Transverse colon (tissue), 4 donors: Measurements from ENCODE around the gene SEC22A. TPM values are rescaled to one million over a fixed set of nuclear protein-coding genes. Genes with fewer than 3 reads are reported as not detected.

Source experiments
- DNase-seq: peaks from one replicate; pipeline ENCODE4 v3.0.0-alpha.2; 2019
- H3K27ac ChIP-seq, 4 donors: fragments of 200-600 bp; sonication (generic); 2 replicates each; pipeline ENCODE4 v1.5.1; 2016 to 2018; ENCODE audit warnings: inconsistent platforms in 4 of 4
- H3K27me3 ChIP-seq: fragments of 200-600 bp; sonication (generic); 2 replicates; pipeline ENCODE4 v1.5.1; 2017; ENCODE audit warnings: inconsistent platforms
- H3K36me3 ChIP-seq, 4 donors: fragments of 200-600 bp; sonication (generic); 2 replicates each; pipeline ENCODE4 v1.5.1; 2017 to 2019; ENCODE audit warnings: inconsistent platforms in 4 of 4
- H3K4me1 ChIP-seq, 4 donors: fragments of 200-600 bp; sonication (generic); 2 replicates each; pipeline ENCODE4 v1.5.1; 2017 to 2020; ENCODE audit warnings: inconsistent platforms in 4 of 4
- H3K4me3 ChIP-seq, 4 donors: fragments of 200-600 bp; sonication (generic); 1 replicate in 1 of 4; 2 replicates in 3 of 4; pipeline versions ENCODE4 v1.5.1 to v1.6.1; 2017 to 2019; ENCODE audit warnings: inconsistent platforms in 4 of 4
- H3K9me3 ChIP-seq, 2 donors: fragments of 200-600 bp; sonication (generic); 2 replicates each; pipeline ENCODE4 v1.5.1; 2017 to 2019; ENCODE audit warnings: inconsistent platforms in 2 of 2
- EP300 ChIP-seq: sonication (generic); formaldehyde crosslinking; IDR thresholded peaks from one replicate; pipeline ENCODE4 v1.6.1; 2017; ENCODE audit warnings: antibody characterized with exemption, low read depth
- POLR2A ChIP-seq: fragments of 450-650 bp; IDR thresholded peaks from one replicate; pipeline ENCODE4 v1.6.1; 2016; ENCODE audit warnings: antibody characterized with exemption, mild to moderate bottlenecking, moderate library complexity
- POLR2AphosphoS5 ChIP-seq, 3 donors: sonication (generic); formaldehyde crosslinking; IDR thresholded peaks; one replicate each; pipeline ENCODE4 v1.6.1; 2016; ENCODE audit warnings: antibody characterized with exemption in 3 of 3
- WGBS, 2 donors: methylation state at CpG; one replicate each; pipeline ENCODE4 v1.1.5; 2018; ENCODE audit warnings: low coverage in 1 of 2; 5-methylcytosine and 5-hydroxymethylcytosine counted together
- in situ Hi-C, 4 donors: fragments of 200-750 bp; cut with MboI; loops; one replicate each; pipeline versions ENCODE4 v1.15.0 to v1.15.1; 2017; ENCODE audit warnings: low sequenced_read_pairs in 3 of 4, low pct_ligation_motif_present in 1 of 4, low pct_unique_long_range_greater_than_20kb in 1 of 4
- intact Hi-C: fragments of 100-400 bp; cut with DNase I; formaldehyde crosslinking; loops from one replicate; pipeline ENCODE4 v1.15.1; 2023; ENCODE audit warnings: low total_unique reads
- total RNA-seq, 4 donors: library from RNA; depleted of rRNA; stranded (reverse); fragments of >200 nt; gene quantifications; one replicate each; pipeline ENCODE4 v1.1.0, GENCODE V29; 2016
- TF ChIP-seq, protein P1 (sequence below), 5 experiments: fragments of 200-600 bp in 3 of 5; fragments of 450-650 bp in 2 of 5; sonication (generic) in 3 of 5; IDR thresholded peaks; 1 replicate in 2 of 5; 2 replicates in 3 of 5; pipeline ENCODE4 v1.5.1; 2016 to 2017; ENCODE audit warnings: antibody characterized with exemption in 5 of 5, inconsistent platforms in 3 of 5, mild to moderate bottlenecking in 2 of 5, moderate library complexity in 1 of 5

SEC22A gene
- total RNA-seq, 4 donors from 2014 or later = 4.5 to 33.8 (median 17.6) TPM

DNA sequence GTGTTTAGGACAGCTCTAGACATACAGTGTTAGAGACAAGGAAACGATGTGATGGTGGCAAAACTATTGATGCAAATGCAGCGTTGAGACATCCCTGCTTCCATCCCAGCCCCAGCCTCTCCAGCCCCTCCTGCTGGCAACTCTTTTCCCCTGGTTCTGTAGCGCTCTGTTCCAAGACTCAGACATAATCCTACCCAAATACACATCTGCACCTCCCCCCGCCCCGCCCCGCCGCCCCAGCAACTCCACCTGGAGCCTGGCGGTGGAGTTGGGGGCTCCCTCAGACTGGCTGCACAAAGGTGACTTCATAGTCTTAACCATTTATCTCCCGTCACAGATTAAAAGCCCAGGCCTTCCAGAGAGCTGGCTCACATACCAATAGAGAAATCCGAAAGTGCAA, 7.2 kb upstream of the SEC22A start:
- 33 to 46% methylated on average over 8 to 10 of the region's 10 CpGs for WGBS, 2 donors
- TF ChIP-seq POLR2A = no peak
- TF ChIP-seq, protein P1, sequence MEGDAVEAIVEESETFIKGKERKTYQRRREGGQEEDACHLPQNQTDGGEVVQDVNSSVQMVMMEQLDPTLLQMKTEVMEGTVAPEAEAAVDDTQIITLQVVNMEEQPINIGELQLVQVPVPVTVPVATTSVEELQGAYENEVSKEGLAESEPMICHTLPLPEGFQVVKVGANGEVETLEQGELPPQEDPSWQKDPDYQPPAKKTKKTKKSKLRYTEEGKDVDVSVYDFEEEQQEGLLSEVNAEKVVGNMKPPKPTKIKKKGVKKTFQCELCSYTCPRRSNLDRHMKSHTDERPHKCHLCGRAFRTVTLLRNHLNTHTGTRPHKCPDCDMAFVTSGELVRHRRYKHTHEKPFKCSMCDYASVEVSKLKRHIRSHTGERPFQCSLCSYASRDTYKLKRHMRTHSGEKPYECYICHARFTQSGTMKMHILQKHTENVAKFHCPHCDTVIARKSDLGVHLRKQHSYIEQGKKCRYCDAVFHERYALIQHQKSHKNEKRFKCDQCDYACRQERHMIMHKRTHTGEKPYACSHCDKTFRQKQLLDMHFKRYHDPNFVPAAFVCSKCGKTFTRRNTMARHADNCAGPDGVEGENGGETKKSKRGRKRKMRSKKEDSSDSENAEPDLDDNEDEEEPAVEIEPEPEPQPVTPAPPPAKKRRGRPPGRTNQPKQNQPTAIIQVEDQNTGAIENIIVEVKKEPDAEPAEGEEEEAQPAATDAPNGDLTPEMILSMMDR (IDR thresholded peaks at IDR 0.05) = peak; percentile 17 to 51 (median 29)
- H3K4me1 ChIP-seq = no peaks in the 10 kb centered on the region
- in situ Hi-C loops (no loop called here), intact Hi-C loops (no loop called here)
- H3K4me3 ChIP-seq = no peak overlapping the region
- no peaks in the 10 kb centered on the region for H3K9me3 ChIP-seq
- H3K36me3 ChIP-seq = no peaks in the 10 kb centered on the region
- peak; percentile 19 for DNase-seq
- H3K27me3 ChIP-seq = no peaks in the 10 kb centered on the region
- H3K27ac ChIP-seq = no peak overlapping the region

DNA sequence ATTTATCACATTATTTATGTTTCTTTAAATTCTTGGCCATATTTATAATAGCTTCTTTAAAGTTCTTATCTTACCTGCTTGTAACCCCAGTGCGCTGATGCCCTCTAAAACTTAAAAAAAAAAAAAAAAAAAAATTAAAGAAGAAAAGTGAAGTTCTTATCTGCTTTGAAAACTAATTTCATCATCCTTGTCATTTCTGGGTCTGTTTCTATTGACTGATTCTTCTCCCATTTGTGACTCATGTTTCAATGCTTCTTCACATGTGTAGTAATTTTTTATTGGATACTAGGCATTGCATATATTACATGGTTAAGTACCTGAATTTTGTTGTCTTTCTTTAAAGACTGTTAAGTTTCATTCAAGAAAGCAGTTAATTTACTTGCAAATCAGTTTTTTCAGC, 3.4 kb upstream of the SEC22A start:
- no peak overlapping the region for H3K4me3 ChIP-seq
- TF ChIP-seq POLR2A = no peak
- TF ChIP-seq, protein P1 (IDR thresholded peaks at IDR 0.05) = no peak
- no peak for TF ChIP-seq EP300
- no peak for TF ChIP-seq POLR2AphosphoS5 (IDR thresholded peaks at IDR 0.05)
- in situ Hi-C loops (no loop called here), intact Hi-C loops (no loop called here)
- WGBS, 2 donors = 96 to 100% methylated on average over 1 of the region's 1 CpG
- H3K36me3 ChIP-seq = no peaks in the 10 kb centered on the region
- H3K27ac ChIP-seq = no peak overlapping the region
- H3K4me1 ChIP-seq = peaks cover 0 to 11% (median 8%) of the 10 kb centered on the region in 4 donors
- no peaks in the 10 kb centered on the region for H3K9me3 ChIP-seq
- H3K27me3 ChIP-seq = no peaks in the 10 kb centered on the region
- no peak for DNase-seq

DNA sequence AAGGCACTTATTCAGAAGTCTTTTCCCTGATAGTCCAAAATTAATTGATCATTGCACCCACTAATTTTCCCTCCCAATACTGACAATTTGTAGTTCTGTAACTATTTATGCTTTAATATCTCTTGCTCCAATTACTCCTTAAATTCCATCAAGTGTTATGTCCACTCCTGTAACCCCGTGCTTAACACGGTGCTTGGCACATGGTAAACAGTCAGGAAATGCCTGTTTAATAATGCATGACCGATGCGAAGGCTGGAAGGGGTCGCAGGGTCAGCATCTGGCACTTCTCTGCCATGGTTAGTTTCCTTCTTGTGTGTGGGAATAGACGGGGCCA, 553 bp upstream of the SEC22A start:
- 3 to 10% methylated on average over 2 to 6 of the region's 6 CpGs for WGBS, 2 donors

DNA sequence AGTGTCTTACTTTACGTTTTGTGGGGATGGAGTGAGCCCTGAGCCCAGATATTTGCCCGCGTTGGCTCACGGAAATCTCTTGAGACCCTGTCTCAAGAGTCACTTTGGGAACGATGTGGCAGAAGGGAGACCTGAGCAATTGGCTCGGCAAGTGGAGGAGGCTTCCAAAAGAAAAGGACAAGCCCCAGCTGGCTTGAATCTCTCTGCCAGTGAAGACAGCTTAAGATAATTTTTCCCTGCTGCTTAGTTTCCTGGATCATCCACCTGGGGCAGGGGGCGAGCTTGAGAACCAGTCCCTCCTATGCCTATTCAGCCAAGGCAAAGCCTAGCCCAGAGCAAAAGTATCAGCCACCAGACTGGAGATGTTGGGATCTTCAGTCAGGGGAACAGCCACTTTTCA, 708 bp downstream of the SEC22A start:
- 0% methylated on average over 7 of the region's 7 CpGs; no CpG with 5 or more reads in 1 of the 2 donors for WGBS, 2 donors
- peak overlapping the region; percentile 74 to 99 (median 90) for H3K4me3 ChIP-seq
- H3K27me3 ChIP-seq = no peaks in the 10 kb centered on the region
- H3K36me3 ChIP-seq = no peaks in the 10 kb centered on the region
- peak overlapping the region; percentile 82 to 93 (median 86) for H3K27ac ChIP-seq
- intact Hi-C loops = no loop called here
- no peak for DNase-seq
- in situ Hi-C loops = no loop called here
- H3K9me3 ChIP-seq = no peaks in the 10 kb centered on the region
- TF ChIP-seq POLR2A (no peak), POLR2AphosphoS5 (IDR thresholded peaks at IDR 0.05) (no peak), EP300 (no peak)
- TF ChIP-seq, protein P1 (IDR thresholded peaks at IDR 0.05) = no peak
- peaks cover 0 to 12% (median 9%) of the 10 kb centered on the region in 4 donors for H3K4me1 ChIP-seq

More for the DNA sequence above, 553 bp upstream of the SEC22A start:
- in situ Hi-C loops = no loop called here
- TF ChIP-seq EP300 (no peak), POLR2AphosphoS5 (IDR thresholded peaks at IDR 0.05) (no peak), POLR2A (no peak)
- TF ChIP-seq, protein P1 (IDR thresholded peaks at IDR 0.05) = no peak
- Histone ChIP-seq H3K27ac (peak overlapping the region; percentile 82 to 93 (median 86)), H3K27me3 (no peaks in the 10 kb centered on the region), H3K4me3 (peak overlapping the region; percentile 22 to 97 (median 78)), H3K4me1 (peaks cover 0 to 12% (median 9%) of the 10 kb centered on the region in 4 donors), H3K36me3 (no peaks in the 10 kb centered on the region), H3K9me3 (no peaks in the 10 kb centered on the region)
- intact Hi-C loops = no loop called here
- DNase-seq = no peak
